Frontal cortex (tissue), 4 donors: ENCODE data around the gene SCAPER. TPM values are rescaled to one million over a fixed set of nuclear protein-coding genes. Genes with fewer than 3 reads are reported as not detected.

ENCODE experiments used
- DNase-seq, 2 donors: peaks; one replicate each; pipeline ENCODE4 v3.0.0; 2012; ENCODE audit warnings: low spot score in 2 of 2
- FAIRE-seq: peaks from 2 replicates; lab custom pipeline; 2012; peaks lifted over from hg19 to GRCh38; lab: Jason Lieb, UNC
- total RNA-seq: library from RNA; depleted of rRNA; stranded (reverse); fragments of >200 nt; gene quantifications from one replicate; pipeline ENCODE4 v1.2.3, GENCODE V29; 2014
- donor health status: control.
- donor health status: control.
- donor health status: control.

The SCAPER gene
- total RNA-seq, 1 donor from 2014 or later: 76.6 TPM

DNA sequence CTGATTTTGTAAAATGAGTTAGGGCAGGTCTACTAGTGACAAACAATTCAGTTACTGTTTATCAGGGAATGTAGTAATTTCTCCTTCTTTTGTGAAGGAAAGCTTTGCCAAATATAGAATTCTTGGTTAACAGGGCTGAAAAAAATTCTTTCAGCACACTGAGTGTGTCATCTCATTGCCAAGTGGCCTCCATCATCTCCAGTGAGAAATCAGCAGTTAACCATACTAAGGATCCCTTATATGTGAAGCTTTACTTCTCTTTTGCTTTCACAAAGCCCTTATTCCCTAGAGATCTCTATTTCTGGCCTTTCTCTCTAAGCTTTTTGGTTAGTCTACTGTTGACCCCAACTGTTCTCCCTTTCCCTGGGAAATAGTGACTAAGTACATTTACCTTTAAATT, 269.1 kb downstream of the SCAPER start:
- FAIRE-seq: no peak

GRCh38 chr15:76626611-76627010, 278.5 kb downstream of the SCAPER start:
- FAIRE-seq (no peak), DNase-seq (no peak)

More for the DNA sequence above, 269.1 kb downstream of the SCAPER start:
- DNase-seq: no peak

DNA sequence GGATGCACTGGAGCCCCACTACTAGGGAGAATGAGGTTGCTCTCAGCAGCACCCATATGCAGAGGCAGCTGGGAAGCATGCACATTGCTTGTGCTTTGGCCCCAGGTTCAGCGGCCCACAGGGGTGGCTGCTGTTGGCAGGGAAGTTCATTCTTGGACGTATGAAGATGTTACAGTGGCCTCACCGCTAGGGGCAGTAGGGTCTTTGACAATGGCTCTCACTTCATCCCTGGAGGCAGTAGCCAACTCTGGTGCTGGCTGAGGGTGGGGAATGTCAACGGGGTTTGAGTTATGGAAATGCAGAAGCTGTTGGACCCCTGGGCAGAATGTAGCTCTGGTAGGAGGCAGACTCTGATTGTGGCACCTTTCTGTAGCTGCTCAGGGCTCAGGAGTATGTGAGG, 279.9 kb downstream of the SCAPER start:
- DNase-seq (no peak), FAIRE-seq (no peak)

DNA sequence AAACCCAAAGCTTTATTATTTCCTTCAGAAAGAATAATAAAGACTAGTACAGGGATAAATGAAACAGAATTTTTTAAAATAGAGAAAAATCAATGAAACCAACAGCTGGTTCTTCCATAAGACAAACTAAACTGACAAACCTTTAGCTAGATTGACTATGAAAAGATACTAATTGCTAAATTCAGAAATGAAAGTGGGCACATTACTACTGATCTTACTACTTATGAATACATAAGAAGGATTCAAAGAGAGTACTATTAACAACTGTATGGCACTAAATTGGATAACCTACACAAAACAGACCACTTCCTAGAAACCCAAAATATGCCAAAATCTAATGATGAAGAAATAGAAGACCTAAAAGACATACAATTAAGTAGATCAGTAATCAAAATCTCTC, 290.4 kb downstream of the SCAPER start:
- no peak for FAIRE-seq
- no peak for DNase-seq

DNA sequence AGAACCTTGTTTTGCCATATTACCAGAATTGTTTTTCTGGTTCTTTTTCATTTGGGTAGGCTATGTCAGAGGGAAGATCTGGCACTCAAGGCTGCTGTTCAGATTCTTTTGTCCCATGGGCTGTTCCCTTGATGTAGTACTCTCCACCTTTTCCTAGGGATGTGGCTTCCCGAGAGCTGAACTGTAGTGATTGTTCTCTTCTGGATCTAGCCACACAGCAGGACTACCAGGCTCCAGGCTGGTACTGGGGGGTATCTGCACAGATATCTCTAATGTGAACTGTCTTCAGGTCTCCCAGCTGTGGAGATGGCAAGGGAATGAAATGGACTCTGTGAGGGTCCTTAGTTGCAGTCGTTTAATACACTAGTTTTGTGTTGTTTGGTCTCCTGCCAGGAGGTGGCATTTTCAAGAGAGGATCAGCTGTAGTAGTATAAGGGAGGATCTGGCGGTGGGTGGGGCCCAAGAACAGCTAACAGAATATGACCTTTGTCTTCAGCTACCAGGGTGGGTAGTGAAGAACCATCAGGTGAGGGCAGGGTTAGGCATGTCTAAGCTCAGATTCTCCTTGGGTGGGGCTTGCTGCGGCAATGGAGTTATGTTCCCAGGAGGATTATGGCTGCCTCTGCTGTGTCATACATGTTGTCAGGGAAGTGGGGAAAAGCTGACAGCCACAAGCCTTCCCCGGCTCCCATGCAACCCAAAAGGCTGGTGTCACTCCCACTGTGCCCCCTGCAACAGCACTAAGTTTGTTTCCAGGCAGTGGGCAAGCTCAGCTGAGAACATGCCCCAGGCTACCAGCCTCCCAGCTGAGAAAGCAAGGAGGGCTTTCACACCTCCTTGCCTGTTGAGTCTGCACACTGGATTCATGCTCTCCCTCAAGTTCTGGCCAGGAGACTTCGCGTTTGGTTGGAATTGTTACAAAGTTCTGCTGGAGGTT, 316.1 kb downstream of the SCAPER start:
- FAIRE-seq: no peak

GRCh38 chr15:76585576-76585897, 319.6 kb downstream of the SCAPER start:
- DNase-seq: no peak
- no peak for FAIRE-seq

More for the DNA sequence above, 316.1 kb downstream of the SCAPER start:
- no peak for DNase-seq

DNA sequence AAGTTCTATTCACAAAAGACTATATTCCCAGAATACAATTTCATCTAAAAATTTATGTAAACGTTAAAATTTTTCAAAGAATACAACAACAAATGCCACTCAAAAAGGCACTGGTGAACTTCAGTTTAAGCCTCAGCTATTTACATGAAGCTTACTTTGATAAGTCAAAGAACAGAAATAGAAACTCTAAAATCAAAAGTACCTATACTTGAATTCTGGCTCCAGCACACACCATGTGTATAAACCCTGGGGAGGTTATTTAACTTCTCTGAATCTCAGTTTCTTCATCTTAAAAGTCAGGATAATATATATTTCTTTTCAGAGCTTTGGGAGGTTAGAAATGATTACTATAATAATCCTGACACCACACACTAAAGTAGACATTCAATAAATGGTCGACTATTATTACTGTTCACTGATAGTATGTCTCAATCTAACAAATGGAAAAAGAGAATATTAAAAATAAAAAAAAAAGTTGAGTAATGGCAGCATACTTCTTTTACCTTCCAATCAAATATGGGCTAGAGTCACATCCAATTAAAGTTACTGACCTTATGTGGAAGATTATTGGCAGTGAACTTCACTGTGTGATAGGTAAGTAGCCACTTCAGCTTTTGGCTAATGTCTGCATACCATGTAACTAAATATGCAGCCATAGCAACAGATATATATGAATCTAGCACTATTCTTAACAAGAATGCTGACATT, 320.1 kb downstream of the SCAPER start:
- no peak for FAIRE-seq
- DNase-seq: no peak

DNA sequence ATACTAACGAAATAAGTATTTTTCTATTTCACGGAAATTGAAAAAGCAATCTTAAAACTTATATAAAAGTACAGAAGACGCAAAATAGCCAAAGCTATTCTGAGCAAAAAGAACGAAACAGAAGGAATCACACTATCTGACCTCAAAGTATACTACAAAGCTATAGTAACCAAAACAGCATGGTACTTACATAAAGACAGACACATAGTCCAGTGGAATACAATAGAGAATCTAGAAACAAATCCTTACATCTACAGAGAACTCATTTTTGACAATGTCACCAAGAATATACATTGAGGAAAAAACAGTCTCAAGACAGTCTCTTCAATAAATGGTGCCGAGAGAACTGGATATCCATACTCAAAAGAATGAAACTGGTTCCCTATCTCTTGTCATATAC, 322.6 kb downstream of the SCAPER start:
- no peak for FAIRE-seq

DNA sequence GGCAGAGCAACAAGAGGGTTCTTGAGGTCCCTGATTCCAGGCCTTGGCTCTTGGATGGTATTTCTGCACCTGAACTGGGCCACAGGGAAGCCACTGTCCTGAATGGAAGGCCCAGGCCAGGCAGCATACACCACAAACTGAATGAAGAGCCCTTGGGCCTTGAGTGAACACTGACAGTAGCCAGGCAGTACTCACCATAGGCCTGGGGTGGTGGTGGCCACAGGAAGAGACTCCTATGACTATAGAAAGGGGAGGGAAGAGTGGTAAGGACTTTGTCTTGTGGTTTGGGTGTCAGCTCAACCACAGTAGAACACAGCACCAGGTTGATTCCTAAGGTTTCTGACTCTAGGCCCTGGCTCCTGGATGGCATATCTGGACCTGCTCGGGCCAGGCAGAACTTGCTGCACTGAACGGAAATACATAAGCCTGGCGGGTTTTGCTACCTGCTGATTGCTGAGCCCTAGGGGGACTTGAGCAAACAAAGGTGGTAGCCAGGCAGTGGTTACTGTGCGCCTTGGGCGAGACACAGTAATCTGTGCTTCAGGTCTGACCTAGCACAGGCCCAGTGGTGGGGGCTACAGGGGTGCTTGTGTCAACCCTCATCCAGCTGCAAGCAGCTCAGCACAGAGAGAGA, 327.1 kb downstream of the SCAPER start:
- FAIRE-seq (no peak), DNase-seq (no peak)

More for the DNA sequence above, 322.6 kb downstream of the SCAPER start:
- DNase-seq: no peak

DNA sequence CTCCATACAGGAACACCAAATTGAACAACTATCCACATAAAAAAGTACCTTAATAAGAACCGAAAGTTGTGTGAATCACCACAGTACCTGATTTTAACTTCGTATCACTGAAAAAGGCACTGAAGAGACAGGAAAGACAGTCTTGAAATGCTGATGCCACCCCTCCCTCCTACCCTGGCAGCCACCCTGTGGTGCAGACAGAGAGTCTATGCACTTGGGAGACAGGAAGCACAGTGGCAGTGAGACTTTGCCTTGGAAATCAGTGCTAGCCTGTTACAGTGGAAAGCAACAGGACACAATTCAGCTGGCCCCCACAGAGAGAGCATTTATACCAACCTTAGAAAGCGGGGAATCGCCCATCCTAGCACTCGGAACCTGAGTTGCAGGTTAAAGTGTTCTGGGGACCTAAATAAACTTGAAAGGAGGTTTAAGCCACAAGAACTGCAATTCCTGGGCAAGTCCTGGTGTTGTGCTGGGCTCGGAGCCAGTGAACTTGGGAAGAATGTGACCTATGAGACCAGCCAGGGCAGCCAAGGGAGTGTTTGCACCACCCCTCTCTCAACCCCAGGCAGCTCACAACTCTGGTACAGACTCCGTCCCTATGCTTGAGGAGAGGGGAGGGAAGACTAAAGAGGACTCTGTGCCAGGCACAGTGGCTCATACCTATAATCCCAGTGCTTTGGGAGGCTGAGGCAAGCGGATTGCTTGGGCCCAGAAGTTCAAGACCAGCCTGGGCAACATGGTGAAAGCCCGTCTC, 328.4 kb downstream of the SCAPER start:
- no peak for DNase-seq
- no peak for FAIRE-seq

DNA sequence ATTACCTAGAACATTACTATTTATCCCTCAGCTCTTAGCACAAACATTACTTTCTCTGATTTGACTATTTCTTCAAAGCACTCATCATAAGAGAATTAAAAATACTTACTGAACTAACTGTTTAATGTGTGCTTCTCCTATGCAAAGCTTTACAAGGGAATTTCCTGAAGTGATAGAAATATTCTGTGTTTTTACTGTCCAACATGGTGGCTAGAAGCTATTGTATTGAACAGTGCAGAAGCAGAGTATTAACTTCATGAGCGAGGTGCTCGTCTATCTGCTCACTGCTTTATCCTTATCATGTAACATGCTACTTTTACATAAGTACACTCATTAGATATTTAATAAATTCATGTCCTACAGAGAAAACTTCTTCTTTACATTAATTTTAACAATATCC, 329.5 kb downstream of the SCAPER start:
- DNase-seq (no peak), FAIRE-seq (no peak)

DNA sequence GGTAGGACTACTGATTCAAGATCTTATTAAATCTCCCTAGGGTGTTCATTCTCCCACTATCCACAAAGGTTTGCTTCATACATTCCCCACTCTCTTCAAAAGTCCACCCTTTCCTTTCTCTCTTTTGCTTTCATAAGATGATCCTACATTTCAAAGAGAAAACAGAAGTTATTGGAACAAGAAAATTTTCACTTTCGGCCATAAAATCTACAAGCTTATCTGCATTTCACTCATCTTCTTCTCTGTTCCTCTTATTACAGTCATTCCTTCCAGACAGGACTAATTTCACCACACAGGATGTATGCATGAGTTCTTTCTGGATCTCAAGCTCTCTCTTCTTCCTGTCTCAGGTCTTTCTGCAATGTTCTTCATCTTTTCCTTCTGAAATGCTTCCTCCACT, 329.9 kb downstream of the SCAPER start:
- no peak for FAIRE-seq

GRCh38 chr15:76572983-76573314, 332.2 kb downstream of the SCAPER start:
- FAIRE-seq (no peak), DNase-seq (no peak)

More for the DNA sequence above, 329.9 kb downstream of the SCAPER start:
- DNase-seq: no peak

GRCh38 chr15:76566276-76566675, 338.9 kb downstream of the SCAPER start:
- DNase-seq: no peak
- no peak for FAIRE-seq

GRCh38 chr15:76565366-76565765, 339.8 kb downstream of the SCAPER start:
- FAIRE-seq (no peak), DNase-seq (no peak)

DNA sequence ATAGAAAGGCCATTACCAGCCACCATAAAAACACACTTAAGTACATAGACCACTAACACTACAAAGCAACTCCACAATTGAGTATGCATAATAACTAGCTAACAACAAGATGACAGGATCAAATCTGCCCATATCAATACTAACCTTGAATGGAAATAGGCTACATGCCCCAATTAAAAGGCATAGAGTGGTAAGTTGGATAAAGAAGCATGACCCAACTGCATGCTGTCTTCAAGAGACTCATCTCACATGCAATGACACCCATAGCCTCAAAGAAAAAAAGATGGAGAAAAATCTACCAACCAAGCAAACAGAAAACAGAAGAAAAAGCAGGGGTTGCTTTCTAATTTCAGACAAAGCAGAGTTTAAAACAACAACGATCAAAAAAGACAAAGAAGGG, 349.9 kb downstream of the SCAPER start:
- FAIRE-seq (no peak), DNase-seq (no peak)

DNA sequence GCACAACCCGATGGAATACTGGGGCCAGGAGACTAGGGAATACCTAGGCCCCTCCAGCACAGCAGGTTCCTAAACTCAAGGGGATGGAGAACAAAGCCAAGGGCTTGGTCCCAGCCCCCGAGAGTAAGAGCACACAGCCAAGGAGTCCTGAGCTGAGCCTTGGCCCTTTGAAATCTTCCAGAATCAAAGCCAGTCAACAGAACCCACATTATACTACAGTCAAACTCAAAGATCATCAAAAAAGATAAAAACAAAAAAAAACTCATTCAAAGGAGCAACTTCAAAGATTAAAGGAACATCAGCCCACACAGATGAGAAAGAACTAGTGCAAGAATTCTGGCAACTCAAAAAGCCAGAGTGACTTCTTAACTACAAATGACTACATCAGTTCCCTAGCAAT, 351.6 kb downstream of the SCAPER start:
- FAIRE-seq (no peak), DNase-seq (no peak)

DNA sequence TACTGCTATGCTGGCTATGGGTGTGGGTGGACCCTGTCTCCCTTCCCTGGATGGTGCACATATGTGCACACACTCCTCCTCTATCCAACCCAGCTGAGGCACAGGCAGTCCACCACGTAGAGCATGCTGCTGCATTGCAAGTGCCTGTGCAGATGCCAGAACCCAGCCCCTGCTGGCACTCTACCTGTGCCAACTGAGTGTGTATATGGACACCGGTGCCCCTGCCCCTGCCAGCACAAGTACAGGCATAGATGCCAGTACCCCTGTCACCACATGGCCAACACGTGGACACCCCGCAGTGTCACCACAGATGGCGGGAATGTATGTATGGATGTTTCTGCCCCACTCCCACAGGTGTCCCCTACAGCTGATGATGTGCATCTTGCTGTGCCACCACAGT, 352.0 kb downstream of the SCAPER start:
- DNase-seq: no peak
- FAIRE-seq: no peak

DNA sequence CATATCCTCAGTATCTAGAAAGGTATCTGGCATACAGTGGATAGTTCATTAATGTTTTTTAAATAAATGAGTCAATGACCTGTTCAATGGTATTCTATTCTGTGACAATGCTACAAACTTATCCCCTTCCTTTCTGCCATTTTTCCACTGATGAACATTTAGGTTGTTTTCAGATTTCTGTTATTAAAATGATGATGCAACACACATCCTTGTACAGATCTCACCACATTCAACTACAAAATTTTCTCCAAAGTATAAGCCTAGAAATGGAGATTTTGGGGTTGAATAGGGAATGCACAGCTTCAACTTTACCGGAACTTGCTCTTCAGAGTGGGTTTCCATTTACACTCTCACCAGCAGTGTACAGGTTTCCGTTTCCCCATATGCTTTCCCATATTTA, 358.3 kb downstream of the SCAPER start:
- no peak for FAIRE-seq
- no peak for DNase-seq

DNA sequence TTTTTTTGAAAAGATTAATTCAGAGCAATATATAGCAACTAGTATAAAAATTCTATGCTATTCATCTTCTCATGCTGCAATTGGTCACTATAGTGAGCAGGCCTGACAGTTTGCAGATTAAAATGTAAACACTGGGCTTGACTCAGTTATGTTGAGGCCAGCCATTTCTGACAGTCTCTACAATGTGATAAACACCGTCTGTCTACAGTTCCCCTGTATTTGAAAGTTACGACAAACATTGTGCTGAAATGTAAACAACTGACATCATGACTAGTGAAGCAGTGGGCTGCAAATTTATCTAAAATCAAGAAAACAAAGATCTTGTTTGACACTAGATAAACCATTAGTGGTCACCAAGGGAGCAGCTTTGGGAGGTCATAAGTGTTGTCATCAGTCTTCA, 371.1 kb downstream of the SCAPER start:
- FAIRE-seq (no peak), DNase-seq (no peak)
